WTC11 (cell line): Measurements from ENCODE around the gene SPAG9. TPM values are rescaled to one million over a fixed set of nuclear protein-coding genes. Genes with fewer than 3 reads are reported as not detected.

ENCODE experiments used
- ATAC-seq: fragments of 200-7000 bp; cut with Tn5 transposase; 2 replicates; pipeline ENCODE4 v1.10.0; 2021; ENCODE audit warnings: mild to moderate bottlenecking, moderate library complexity
- CTCF ChIA-PET: fragments of 300-600 bp; sonication (Branson Sonifier 250); formaldehyde crosslinking; loops from one replicate; lab custom pipeline; 2021; ENCODE audit warnings: antibody characterized with exemption; lab: Charles Lee
- POLR2A ChIA-PET: fragments of 350-600 bp; sonication (Branson Sonifier 250); formaldehyde crosslinking; loops from one replicate; lab custom pipeline; 2021; ENCODE audit warnings: antibody characterized with exemption; lab: Charles Lee
- DNase-seq: peaks from one replicate; pipeline ENCODE4 v3.0.0; 2021; ENCODE audit warnings: low spot score
- H3K27ac Mint-ChIP-seq: 2 replicates; pipeline ENCODE4 v1.8.0; 2021; ENCODE audit warnings: mixed read lengths
- H3K27me3 Mint-ChIP-seq: 2 replicates; pipeline ENCODE4 v1.8.0; 2021; ENCODE audit warnings: low read depth, mild to moderate bottlenecking, moderate library complexity, mixed read lengths
- H3K36me3 Mint-ChIP-seq: 2 replicates; pipeline ENCODE4 v1.8.0; 2021; ENCODE audit warnings: mixed read lengths
- H3K4me1 Mint-ChIP-seq: 2 replicates; pipeline ENCODE4 v1.8.0; 2022; ENCODE audit warnings: mixed read lengths
- H3K4me3 Mint-ChIP-seq: 2 replicates; pipeline ENCODE4 v1.8.0; 2021; ENCODE audit warnings: mild to moderate bottlenecking, moderate library complexity, mixed read lengths
- H3K9me3 Mint-ChIP-seq: 2 replicates; pipeline ENCODE4 v1.8.0; 2021; ENCODE audit warnings: mixed read lengths
- FOXK1 ChIP-seq: sonication (generic); formaldehyde crosslinking; IDR thresholded peaks from 2 replicates; pipeline ENCODE4 v1.8.0; 2022; ENCODE audit warnings: mild to moderate bottlenecking, moderate library complexity, missing genetic modification reagents
- HMGA2 ChIP-seq: fragments of 250-450 bp; sonication (Bioruptor Pico); IDR thresholded peaks from 2 replicates; pipeline ENCODE4 v1.4.0; 2021; ENCODE audit warnings: mild to moderate bottlenecking, moderate library complexity
- NR2C2 ChIP-seq: sonication (generic); formaldehyde crosslinking; IDR thresholded peaks from 2 replicates; pipeline ENCODE4 v1.8.0; 2022; ENCODE audit warnings: mild to moderate bottlenecking, missing genetic modification reagents
- TCF7 ChIP-seq: sonication (generic); formaldehyde crosslinking; IDR thresholded peaks from 2 replicates; pipeline ENCODE4 v1.8.0; 2022; ENCODE audit warnings: mild to moderate bottlenecking, low read depth, missing genetic modification reagents, moderate library complexity
- TEAD4 ChIP-seq: sonication (generic); formaldehyde crosslinking; IDR thresholded peaks from 2 replicates; pipeline ENCODE4 v1.8.0; 2022; ENCODE audit warnings: mild to moderate bottlenecking, missing genetic modification reagents
- total RNA-seq: library from RNA; stranded (reverse); gene quantifications from 3 replicates; pipeline ENCODE4 v1.2.3, GENCODE V29; 2021
- TF ChIP-seq, protein P1 (sequence below): sonication (generic); formaldehyde crosslinking; IDR thresholded peaks from 2 replicates; pipeline ENCODE4 v1.8.0; 2023; ENCODE audit warnings: missing genetic modification reagents, mild to moderate bottlenecking, borderline replicate concordance
- TF ChIP-seq, protein P2 (sequence below): sonication (generic); formaldehyde crosslinking; IDR thresholded peaks from 2 replicates; pipeline ENCODE4 v1.8.1; 2022; ENCODE audit warnings: low read depth, mild to moderate bottlenecking, moderate library complexity, missing genetic modification reagents, borderline replicate concordance
- TF ChIP-seq, protein P3 (sequence below): sonication (generic); formaldehyde crosslinking; IDR thresholded peaks from 2 replicates; pipeline ENCODE4 v1.8.1; 2023; ENCODE audit warnings: mild to moderate bottlenecking, missing genetic modification reagents
- TF ChIP-seq, protein P4 (sequence below): fragments of 250-450 bp; sonication (Bioruptor Pico); IDR thresholded peaks from 2 replicates; pipeline ENCODE4 v1.9.0; 2021; ENCODE audit warnings: moderate library complexity, mild to moderate bottlenecking, inconsistent platforms, borderline replicate concordance
- TF ChIP-seq, protein P5 (sequence below): sonication (generic); formaldehyde crosslinking; IDR thresholded peaks from 2 replicates; pipeline ENCODE4 v1.8.1; 2022; ENCODE audit warnings: mild to moderate bottlenecking, moderate library complexity, missing genetic modification reagents
- TF ChIP-seq, protein P6 (sequence below): sonication (generic); formaldehyde crosslinking; IDR thresholded peaks from 2 replicates; pipeline ENCODE4 v1.8.1; 2023; ENCODE audit warnings: mild to moderate bottlenecking, missing genetic modification reagents, moderate library complexity
- TF ChIP-seq, protein P7 (sequence below): sonication (generic); formaldehyde crosslinking; IDR thresholded peaks from 2 replicates; pipeline ENCODE4 v1.8.0; 2023; ENCODE audit warnings: mild to moderate bottlenecking, missing genetic modification reagents

Gene SPAG9
- total RNA-seq, 1 experiment from 2014 or later: 51.9 TPM

DNA sequence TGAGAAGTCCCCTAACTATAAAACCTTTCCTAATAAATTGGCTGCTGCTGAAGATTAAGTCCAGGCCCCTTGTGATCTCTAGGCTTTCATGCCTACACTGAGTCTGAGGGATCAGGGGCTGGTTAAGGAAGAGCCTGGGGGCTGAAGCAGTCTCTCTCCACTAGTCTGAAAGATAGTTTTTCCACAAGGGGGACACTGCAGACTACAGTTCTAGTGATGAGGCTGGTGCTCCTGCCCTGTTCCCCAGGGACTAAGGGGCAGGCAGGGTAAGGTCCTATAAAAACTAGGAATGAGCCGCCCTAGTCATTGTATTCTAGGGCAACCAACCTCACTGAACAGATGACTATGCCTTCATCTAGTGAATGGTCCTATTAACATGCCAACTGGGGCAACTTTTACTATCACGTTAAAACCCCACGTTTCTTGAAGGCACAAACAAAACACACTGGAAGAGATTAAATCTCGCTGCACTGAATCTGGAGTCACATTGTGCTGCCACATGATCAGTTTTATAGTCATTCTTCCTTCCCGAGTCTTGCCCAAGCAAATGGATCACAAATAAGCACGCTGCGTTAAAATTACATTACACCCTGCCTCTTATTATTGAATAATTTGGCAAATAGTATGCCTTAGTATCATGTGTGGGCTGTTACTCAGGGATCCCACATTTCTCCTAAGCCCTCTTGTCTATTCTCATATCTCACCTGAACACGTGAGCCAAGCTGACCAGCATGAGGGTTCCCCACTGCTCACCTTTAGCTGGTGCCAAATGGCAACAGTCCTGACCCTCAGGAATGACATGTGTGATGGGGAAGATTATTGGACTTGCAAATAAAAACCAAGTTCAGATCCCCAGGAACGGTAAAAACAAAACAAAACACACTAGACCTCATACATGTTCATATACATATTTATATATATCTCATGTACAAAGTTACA lies 159.1 kb downstream of the SPAG9 start:
- no peak for DNase-seq
- Mint-ChIP-seq H3K27me3 (no peaks in the 10 kb centered on the region), H3K4me3 (no peak overlapping the region), H3K27ac (peak overlapping the region; percentile 63; the same call in 1 of the 2 replicates), H3K4me1 (peaks cover 7% of the 10 kb centered on the region)
- ATAC-seq: peak; percentile 18; the same call in 1 of the 2 replicates
- TF ChIP-seq FOXK1 (CRISPR knock-in tag) (no peak), TCF7 (CRISPR knock-in tag) (no peak), HMGA2 (no peak), TEAD4 (CRISPR knock-in tag) (no peak), NR2C2 (no peak)
- TF ChIP-seq, protein P1, sequence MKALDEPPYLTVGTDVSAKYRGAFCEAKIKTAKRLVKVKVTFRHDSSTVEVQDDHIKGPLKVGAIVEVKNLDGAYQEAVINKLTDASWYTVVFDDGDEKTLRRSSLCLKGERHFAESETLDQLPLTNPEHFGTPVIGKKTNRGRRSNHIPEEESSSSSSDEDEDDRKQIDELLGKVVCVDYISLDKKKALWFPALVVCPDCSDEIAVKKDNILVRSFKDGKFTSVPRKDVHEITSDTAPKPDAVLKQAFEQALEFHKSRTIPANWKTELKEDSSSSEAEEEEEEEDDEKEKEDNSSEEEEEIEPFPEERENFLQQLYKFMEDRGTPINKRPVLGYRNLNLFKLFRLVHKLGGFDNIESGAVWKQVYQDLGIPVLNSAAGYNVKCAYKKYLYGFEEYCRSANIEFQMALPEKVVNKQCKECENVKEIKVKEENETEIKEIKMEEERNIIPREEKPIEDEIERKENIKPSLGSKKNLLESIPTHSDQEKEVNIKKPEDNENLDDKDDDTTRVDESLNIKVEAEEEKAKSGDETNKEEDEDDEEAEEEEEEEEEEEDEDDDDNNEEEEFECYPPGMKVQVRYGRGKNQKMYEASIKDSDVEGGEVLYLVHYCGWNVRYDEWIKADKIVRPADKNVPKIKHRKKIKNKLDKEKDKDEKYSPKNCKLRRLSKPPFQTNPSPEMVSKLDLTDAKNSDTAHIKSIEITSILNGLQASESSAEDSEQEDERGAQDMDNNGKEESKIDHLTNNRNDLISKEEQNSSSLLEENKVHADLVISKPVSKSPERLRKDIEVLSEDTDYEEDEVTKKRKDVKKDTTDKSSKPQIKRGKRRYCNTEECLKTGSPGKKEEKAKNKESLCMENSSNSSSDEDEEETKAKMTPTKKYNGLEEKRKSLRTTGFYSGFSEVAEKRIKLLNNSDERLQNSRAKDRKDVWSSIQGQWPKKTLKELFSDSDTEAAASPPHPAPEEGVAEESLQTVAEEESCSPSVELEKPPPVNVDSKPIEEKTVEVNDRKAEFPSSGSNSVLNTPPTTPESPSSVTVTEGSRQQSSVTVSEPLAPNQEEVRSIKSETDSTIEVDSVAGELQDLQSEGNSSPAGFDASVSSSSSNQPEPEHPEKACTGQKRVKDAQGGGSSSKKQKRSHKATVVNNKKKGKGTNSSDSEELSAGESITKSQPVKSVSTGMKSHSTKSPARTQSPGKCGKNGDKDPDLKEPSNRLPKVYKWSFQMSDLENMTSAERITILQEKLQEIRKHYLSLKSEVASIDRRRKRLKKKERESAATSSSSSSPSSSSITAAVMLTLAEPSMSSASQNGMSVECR (CRISPR knock-in tag): no peak
- TF ChIP-seq, protein P2, sequence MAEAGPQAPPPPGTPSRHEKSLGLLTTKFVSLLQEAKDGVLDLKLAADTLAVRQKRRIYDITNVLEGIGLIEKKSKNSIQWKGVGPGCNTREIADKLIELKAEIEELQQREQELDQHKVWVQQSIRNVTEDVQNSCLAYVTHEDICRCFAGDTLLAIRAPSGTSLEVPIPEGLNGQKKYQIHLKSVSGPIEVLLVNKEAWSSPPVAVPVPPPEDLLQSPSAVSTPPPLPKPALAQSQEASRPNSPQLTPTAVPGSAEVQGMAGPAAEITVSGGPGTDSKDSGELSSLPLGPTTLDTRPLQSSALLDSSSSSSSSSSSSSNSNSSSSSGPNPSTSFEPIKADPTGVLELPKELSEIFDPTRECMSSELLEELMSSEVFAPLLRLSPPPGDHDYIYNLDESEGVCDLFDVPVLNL (CRISPR knock-in tag): no peak
- TF ChIP-seq, protein P3, sequence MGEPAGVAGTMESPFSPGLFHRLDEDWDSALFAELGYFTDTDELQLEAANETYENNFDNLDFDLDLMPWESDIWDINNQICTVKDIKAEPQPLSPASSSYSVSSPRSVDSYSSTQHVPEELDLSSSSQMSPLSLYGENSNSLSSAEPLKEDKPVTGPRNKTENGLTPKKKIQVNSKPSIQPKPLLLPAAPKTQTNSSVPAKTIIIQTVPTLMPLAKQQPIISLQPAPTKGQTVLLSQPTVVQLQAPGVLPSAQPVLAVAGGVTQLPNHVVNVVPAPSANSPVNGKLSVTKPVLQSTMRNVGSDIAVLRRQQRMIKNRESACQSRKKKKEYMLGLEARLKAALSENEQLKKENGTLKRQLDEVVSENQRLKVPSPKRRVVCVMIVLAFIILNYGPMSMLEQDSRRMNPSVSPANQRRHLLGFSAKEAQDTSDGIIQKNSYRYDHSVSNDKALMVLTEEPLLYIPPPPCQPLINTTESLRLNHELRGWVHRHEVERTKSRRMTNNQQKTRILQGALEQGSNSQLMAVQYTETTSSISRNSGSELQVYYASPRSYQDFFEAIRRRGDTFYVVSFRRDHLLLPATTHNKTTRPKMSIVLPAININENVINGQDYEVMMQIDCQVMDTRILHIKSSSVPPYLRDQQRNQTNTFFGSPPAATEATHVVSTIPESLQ (CRISPR knock-in tag): no peak
- TF ChIP-seq, protein P4, sequence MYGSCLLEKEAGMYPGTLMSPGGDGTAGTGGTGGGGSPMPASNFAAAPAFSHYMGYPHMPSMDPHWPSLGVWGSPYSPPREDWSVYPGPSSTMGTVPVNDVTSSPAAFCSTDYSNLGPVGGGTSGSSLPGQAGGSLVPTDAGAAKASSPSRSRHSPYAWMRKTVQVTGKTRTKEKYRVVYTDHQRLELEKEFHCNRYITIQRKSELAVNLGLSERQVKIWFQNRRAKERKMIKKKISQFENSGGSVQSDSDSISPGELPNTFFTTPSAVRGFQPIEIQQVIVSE (CRISPR knock-in tag): no peak
- TF ChIP-seq, protein P5, sequence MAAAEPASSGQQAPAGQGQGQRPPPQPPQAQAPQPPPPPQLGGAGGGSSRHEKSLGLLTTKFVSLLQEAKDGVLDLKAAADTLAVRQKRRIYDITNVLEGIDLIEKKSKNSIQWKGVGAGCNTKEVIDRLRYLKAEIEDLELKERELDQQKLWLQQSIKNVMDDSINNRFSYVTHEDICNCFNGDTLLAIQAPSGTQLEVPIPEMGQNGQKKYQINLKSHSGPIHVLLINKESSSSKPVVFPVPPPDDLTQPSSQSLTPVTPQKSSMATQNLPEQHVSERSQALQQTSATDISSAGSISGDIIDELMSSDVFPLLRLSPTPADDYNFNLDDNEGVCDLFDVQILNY (CRISPR knock-in tag): no peak
- TF ChIP-seq, protein P6, sequence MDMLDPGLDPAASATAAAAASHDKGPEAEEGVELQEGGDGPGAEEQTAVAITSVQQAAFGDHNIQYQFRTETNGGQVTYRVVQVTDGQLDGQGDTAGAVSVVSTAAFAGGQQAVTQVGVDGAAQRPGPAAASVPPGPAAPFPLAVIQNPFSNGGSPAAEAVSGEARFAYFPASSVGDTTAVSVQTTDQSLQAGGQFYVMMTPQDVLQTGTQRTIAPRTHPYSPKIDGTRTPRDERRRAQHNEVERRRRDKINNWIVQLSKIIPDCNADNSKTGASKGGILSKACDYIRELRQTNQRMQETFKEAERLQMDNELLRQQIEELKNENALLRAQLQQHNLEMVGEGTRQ (CRISPR knock-in tag): no peak
- TF ChIP-seq, protein P7, sequence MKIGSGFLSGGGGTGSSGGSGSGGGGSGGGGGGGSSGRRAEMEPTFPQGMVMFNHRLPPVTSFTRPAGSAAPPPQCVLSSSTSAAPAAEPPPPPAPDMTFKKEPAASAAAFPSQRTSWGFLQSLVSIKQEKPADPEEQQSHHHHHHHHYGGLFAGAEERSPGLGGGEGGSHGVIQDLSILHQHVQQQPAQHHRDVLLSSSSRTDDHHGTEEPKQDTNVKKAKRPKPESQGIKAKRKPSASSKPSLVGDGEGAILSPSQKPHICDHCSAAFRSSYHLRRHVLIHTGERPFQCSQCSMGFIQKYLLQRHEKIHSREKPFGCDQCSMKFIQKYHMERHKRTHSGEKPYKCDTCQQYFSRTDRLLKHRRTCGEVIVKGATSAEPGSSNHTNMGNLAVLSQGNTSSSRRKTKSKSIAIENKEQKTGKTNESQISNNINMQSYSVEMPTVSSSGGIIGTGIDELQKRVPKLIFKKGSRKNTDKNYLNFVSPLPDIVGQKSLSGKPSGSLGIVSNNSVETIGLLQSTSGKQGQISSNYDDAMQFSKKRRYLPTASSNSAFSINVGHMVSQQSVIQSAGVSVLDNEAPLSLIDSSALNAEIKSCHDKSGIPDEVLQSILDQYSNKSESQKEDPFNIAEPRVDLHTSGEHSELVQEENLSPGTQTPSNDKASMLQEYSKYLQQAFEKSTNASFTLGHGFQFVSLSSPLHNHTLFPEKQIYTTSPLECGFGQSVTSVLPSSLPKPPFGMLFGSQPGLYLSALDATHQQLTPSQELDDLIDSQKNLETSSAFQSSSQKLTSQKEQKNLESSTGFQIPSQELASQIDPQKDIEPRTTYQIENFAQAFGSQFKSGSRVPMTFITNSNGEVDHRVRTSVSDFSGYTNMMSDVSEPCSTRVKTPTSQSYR: no peak
- TF ChIP-seq, all 79 proteins: peak for 0
- H3K9me3 Mint-ChIP-seq: no peaks in the 10 kb centered on the region
- ChIA-PET POLR2A (no interaction called here), CTCF (no interaction called here)
- H3K36me3 Mint-ChIP-seq: peaks cover 14% of the 10 kb centered on the region
